ELR (cell line): ENCODE measurements around the gene SLC25A21.
A peak's percentile ranks its signal among the peaks of the same experiment; 100 is the strongest.
"Not testable (repeated sequence)": the region's sequence is repeated elsewhere in the genome, so short reads cannot be mapped to it uniquely, and the experiment has no call there.

Experiments
- DNase-seq: peaks from one replicate; pipeline ENCODE4 v3.0.0-alpha.2; 2015; ENCODE audit warnings: low read depth

The SLC25A21 gene

GRCh38 chr14:36986407-36986806 lies 186.0 kb downstream of the SLC25A21 start:
- DNase-seq, result no peak

DNA sequence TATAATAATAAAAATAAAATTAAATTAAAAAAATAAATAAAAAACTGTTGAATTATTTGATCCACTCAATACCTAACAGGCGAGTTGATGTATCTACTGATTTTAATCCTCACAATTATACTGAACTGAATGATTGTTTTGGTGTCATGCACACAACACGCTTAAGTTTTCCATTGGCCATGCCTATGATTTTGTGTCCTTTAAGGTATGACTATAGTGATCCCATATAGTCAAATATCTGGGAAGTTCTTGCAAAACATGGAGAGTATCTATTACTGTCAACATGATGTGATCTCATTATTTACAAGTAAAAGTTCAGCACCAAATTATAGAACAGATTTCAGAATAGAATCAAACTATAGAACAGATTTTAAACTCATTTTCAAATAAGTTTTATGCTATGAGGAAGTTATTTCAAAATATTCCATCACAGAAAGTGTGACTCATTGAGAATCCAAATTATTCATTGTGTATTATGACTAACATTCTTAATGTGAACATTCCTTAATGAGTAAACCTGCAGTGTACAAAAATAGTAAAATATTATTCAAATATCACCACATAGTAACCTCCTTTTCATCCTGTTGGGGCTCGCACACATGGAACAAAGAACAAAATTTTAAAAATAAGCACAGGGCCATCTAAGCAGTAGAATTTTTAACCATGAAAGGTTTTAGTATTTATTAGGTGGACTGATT lies 190.4 kb downstream of the SLC25A21 start:
- peak; percentile 75 for DNase-seq

GRCh38 chr14:36980413-36980812 lies 192.0 kb downstream of the SLC25A21 start:
- DNase-seq, result not testable (repeated sequence)

- no peak for DNase-seq
Measured at GRCh38 chr14:36979863-36980262, 192.5 kb downstream of the SLC25A21 start.

DNA sequence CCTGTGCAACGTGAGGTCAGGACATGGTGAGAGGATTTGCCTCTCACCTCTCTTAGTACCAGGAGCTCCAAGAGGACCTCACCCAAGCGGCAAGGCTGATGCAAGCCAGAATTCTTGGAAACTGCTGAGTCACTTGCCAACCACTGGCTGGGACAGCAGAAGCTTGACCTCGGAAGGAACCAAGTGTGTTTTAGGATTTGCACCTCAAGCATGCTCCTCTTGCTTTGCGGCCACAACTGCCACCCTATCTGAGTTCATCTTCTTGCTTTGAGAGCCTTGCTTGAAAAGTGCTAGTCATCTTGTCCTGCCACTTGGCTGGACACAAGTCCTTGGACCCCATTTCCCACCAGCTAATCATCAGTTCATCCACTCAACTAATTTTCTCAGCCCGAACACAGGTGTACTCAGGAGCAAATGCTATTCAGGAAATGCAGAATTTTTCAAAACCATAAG lies 195.8 kb downstream of the SLC25A21 start:
- no peak for DNase-seq

GRCh38 chr14:36975834-36976233 lies 196.6 kb downstream of the SLC25A21 start:
- peak; percentile 14 for DNase-seq

- DNase-seq, result no peak
Measured at GRCh38 chr14:36974985-36975384, 197.4 kb downstream of the SLC25A21 start.

- peak; percentile 45 for DNase-seq
Measured at GRCh38 chr14:36973806-36974442, 198.5 kb downstream of the SLC25A21 start.

- DNase-seq, result no peak
Measured at GRCh38 chr14:36971263-36971855, 201.0 kb downstream of the SLC25A21 start.

GRCh38 chr14:36967892-36968555 lies 204.4 kb downstream of the SLC25A21 start:
- no peak for DNase-seq

DNA sequence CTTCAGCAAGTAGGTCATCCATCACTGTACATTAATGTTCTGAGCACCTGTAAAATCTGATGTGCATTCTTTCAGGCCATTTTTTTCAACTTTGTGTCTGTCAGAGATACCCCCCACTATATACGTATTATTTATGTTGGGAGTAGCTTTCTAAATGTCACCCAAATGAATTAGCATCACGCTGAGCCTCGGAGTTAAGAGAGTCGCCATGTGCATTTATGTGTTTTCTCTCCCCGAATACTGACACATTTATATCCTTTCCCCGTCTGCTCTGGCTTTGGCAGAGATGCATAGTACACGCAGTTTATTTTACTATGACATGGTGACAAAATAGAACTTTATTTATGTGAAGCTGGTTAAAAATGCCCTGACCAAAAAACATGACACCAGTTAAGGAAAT lies 216.4 kb downstream of the SLC25A21 start:
- DNase-seq, result no peak

GRCh38 chr14:36955376-36955775 lies 217.0 kb downstream of the SLC25A21 start:
- DNase-seq, result peak; percentile 54

DNA sequence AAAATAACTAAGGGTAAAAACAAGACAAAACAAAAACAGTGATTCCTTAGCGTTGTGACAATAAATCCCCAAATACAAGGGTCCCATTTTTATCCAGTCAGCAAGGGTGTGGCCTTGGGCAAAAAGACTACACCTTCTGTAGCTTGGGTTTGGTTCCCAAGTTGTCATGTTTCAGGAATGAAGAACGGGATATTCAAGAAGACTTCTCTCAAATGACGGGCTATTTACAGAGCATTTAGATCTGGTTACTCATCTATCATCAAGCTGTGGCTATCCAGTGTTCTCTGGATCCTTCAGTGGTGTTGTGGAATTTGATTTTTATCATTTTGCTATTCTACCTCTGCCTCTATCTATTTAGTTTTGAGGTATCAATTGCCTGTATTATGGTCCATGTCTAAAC lies 219.7 kb downstream of the SLC25A21 start:
- peak; percentile 86 for DNase-seq

GRCh38 chr14:36951380-36951911 lies 221.0 kb downstream of the SLC25A21 start:
- no peak for DNase-seq

- no peak for DNase-seq
Measured at GRCh38 chr14:36950812-36951211, 221.6 kb downstream of the SLC25A21 start.

GRCh38 chr14:36949371-36949770 lies 223.0 kb downstream of the SLC25A21 start:
- no peak for DNase-seq

GRCh38 chr14:36948157-36948859 lies 224.1 kb downstream of the SLC25A21 start:
- no peak for DNase-seq

- DNase-seq, result peak; percentile 27
Measured at GRCh38 chr14:36947362-36947761, 225.0 kb downstream of the SLC25A21 start.

- no peak for DNase-seq
Measured at GRCh38 chr14:36946872-36947271, 225.5 kb downstream of the SLC25A21 start.

DNA sequence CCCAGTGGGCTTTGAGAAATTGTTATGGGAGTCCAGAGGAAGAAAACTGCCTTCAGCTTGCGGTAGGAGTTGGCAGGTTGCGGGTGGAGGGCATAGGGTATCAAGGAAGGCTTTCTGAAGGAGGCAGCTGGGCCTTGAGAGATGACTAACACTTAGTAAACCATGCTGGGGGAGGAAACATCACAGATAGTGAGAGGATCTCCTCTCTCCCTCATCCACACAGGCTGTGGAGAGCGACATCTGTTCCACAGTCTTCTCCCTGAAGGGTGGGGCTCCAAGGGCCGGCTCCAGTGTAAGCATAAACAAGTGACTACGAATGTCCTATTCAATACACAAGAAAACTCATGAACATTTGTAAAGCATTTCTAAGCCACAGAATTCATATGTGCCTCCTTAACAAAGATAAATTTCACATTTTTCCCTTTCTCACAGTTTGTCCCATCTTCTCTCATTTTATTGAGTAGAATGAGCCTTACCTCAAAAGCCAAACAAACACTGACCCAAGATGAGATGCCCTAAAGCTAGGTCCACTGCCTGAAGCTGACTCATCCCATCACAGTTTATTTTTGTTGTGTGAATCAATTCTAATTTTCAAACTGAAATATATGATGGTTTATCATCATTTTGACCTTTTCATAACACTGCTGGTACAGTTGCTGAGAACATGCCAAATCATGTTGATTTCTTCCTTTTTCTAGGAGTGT lies 227.9 kb downstream of the SLC25A21 start:
- peak; percentile 68 for DNase-seq
